C4-2B (cell line): ENCODE measurements around the gene NPAS3.

Experiments used
- H3K27ac ChIP-seq: fragments of 450-650 bp; 2 replicates; pipeline ENCODE4 v1.5.1; 2017
- ZFX ChIP-seq: fragments of 450-650 bp; IDR thresholded peaks from 2 replicates; pipeline ENCODE4 v1.6.1; 2017
- TF ChIP-seq, protein P1 (sequence below): fragments of 450-650 bp; conservative IDR thresholded peaks from 2 replicates; pipeline ENCODE4 v1.5.1; 2017; ENCODE audit warnings: mild to moderate bottlenecking

The NPAS3 gene

DNA sequence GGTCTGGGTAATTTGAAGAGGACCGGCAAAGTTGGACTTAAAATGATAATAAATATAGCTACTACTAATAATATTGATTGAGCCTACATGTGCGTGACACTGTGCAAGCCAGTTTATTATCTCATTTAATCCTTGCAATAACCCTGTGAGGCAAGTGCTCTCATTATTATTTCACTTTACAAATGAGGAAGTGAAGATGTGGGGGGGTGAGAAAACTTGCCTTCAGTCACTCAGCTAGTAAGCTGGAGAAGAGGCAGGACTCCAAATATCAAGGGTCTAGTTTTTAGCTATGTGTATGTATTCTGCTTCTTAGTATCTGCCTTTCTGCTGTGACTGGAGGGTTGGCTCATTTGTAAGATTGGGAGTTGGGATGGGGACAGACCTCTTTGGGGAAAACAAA, 39.2 kb downstream of the NPAS3 start:
- no peak for TF ChIP-seq ZFX
- TF ChIP-seq, protein P1, sequence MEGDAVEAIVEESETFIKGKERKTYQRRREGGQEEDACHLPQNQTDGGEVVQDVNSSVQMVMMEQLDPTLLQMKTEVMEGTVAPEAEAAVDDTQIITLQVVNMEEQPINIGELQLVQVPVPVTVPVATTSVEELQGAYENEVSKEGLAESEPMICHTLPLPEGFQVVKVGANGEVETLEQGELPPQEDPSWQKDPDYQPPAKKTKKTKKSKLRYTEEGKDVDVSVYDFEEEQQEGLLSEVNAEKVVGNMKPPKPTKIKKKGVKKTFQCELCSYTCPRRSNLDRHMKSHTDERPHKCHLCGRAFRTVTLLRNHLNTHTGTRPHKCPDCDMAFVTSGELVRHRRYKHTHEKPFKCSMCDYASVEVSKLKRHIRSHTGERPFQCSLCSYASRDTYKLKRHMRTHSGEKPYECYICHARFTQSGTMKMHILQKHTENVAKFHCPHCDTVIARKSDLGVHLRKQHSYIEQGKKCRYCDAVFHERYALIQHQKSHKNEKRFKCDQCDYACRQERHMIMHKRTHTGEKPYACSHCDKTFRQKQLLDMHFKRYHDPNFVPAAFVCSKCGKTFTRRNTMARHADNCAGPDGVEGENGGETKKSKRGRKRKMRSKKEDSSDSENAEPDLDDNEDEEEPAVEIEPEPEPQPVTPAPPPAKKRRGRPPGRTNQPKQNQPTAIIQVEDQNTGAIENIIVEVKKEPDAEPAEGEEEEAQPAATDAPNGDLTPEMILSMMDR, result no peak
- no peak overlapping the region for H3K27ac ChIP-seq

DNA sequence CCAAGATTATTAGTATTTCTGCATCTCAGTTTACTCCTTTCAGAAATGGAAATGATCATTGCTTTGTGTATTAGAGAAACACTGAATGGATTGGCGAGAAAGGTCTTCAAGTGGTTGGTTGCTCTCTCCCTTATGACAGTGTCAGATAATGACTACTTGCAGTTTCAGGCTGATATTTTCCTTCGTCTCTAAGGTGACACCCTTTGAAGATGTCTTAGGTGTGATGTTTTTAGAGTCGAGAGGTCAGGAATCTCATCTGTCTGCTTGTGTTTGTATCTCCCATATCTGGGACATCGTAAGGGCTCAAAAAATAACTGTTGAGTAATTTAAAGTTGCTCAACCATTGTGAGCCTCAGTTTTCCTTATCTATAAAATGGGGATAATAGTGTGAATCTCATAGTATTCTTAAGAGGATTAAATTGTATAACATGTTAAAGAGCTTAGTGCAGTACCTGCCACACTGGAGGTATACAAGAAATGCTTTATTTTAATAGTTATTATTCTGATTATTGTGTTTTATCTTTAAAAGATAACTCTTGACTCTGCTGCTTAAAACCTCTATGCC, 40.1 kb downstream of the NPAS3 start:
- TF ChIP-seq, protein P1, result no peak
- TF ChIP-seq ZFX, result no peak
- H3K27ac ChIP-seq, result no peak overlapping the region

DNA sequence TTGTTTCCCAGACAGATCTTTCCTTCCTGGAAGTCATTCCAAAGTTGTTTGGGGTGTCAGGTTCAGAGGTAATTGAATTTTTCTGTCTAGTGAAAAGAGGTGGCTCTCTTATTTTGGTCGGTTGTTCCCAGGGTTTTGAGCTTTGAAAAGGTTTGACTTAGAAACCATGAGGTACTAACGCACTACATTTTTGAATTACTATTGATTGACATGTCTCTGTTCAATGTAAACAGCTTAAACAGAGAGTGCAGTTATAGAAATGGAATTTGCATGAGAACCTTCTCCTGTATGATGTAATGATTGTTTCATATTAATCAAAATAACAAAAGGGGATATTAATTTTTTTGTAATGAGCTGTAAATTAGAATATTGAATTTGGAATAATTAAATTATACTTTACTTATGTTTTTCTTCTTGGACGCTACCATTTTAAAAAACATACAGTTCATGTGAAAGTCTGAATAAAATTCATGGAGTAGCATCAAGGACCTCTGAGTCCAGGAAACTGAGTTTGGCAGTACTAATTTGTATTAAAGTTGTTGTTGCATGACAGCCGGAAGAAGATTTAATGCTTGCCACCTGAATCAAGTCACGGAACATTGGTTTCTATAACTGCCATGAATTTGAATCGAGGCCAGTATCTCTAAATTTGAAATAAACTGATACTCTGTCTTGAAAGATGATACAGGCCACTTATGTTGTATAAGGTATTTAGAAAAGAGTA, 41.7 kb downstream of the NPAS3 start:
- TF ChIP-seq, protein P1, result no peak
- no peak for TF ChIP-seq ZFX
- H3K27ac ChIP-seq, result no peak overlapping the region

DNA sequence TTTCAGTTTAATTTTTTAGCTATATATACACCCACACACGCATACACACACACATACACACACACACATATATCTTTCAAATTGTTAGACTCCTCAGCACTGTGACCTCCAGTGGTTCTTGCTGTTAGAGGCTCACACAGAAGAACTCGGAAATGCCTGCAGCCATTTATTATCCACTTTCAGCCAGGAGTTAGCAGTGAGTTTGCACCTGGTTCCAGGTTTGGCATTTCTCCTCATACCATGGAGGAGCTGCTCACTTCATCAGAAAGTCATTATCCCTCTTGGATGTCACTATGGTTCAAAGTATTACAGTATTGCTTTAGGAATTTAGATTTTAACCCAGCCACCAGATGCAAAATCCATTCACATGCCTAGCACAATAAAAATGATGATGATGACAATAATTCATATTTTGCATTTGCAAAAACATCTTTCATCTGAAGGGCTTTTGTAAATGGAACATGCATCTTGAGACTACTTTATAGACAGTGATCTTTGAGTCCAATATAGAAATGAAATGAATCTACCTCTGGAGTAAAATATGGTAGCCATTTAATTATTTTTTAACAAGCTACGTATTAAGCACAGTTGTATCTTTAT, 42.3 kb downstream of the NPAS3 start:
- TF ChIP-seq ZFX, result no peak
- TF ChIP-seq, protein P1, result no peak
- H3K27ac ChIP-seq, result no peak overlapping the region

GRCh38 chr14:32984241-32984930, 45.7 kb downstream of the NPAS3 start:
- H3K27ac ChIP-seq, result no peak overlapping the region
- TF ChIP-seq, protein P1, result no peak
- no peak for TF ChIP-seq ZFX

- TF ChIP-seq ZFX, result no peak
- TF ChIP-seq, protein P1, result no peak
- no peak overlapping the region for H3K27ac ChIP-seq
Observed at GRCh38 chr14:32985866-32986265, 47.2 kb downstream of the NPAS3 start.
